ENCODE results near the gene EPAS1.

Gene EPAS1

GRCh38 chr2:46342566-46343315 is 45.5 kb downstream of the EPAS1 start:
- DNase-seq, result no peak

- no peak for DNase-seq
These were observed 47.5 kb downstream of the EPAS1 start for GRCh38 chr2:46344706-46345105.

- DNase-seq, result no peak
These were observed 48.6 kb downstream of the EPAS1 start for GRCh38 chr2:46345775-46346174.

- DNase-seq, result no peak
These were observed 49.5 kb downstream of the EPAS1 start for GRCh38 chr2:46346719-46347118.

- DNase-seq, result no peak
These were observed 50.6 kb downstream of the EPAS1 start for GRCh38 chr2:46347648-46348280.

- no peak for DNase-seq
These were observed 51.9 kb downstream of the EPAS1 start for GRCh38 chr2:46349115-46349547.

- DNase-seq, result peak; percentile 14
These were observed 53.0 kb downstream of the EPAS1 start for GRCh38 chr2:46350029-46350689.

- DNase-seq, result peak; percentile 33
These were observed 54.0 kb downstream of the EPAS1 start for GRCh38 chr2:46351098-46351749.

- DNase-seq, result peak; percentile 78
These were observed 54.5 kb downstream of the EPAS1 start for GRCh38 chr2:46351750-46352138.

GRCh38 chr2:46352621-46353020 is 55.4 kb downstream of the EPAS1 start:
- no peak for DNase-seq

- DNase-seq, result no peak
These were observed 56.3 kb downstream of the EPAS1 start for GRCh38 chr2:46353509-46353908.

GRCh38 chr2:46355756-46356155 is 58.5 kb downstream of the EPAS1 start:
- DNase-seq, result no peak

- DNase-seq, result no peak
These were observed 59.8 kb downstream of the EPAS1 start for GRCh38 chr2:46356991-46357390.

GRCh38 chr2:46358713-46359112 is 61.5 kb downstream of the EPAS1 start:
- no peak for DNase-seq

- no peak for DNase-seq
These were observed 63.1 kb downstream of the EPAS1 start for GRCh38 chr2:46360303-46360702.

- no peak for DNase-seq
These were observed 64.9 kb downstream of the EPAS1 start for GRCh38 chr2:46361920-46362666.

GRCh38 chr2:46362667-46363012 is 65.4 kb downstream of the EPAS1 start:
- no peak for DNase-seq

- no peak for DNase-seq
These were observed 66.4 kb downstream of the EPAS1 start for GRCh38 chr2:46363535-46364170.

- peak; percentile 65 for DNase-seq
These were observed 67.7 kb downstream of the EPAS1 start for GRCh38 chr2:46364797-46365457.

GRCh38 chr2:46365913-46366667 is 68.9 kb downstream of the EPAS1 start:
- DNase-seq, result no peak

- DNase-seq, result no peak
These were observed 69.5 kb downstream of the EPAS1 start for GRCh38 chr2:46366668-46367052.
